Progenitor cell of endocrine pancreas (in vitro differentiated cells): ENCODE data around the gene ZNF20. TPM values are rescaled to one million over a fixed set of nuclear protein-coding genes. Genes with fewer than 3 reads are reported as not detected.
A peak's percentile ranks its signal among the peaks of the same experiment; 100 is the strongest.

Experiments
- DNase-seq: peaks from one replicate; pipeline ENCODE4 v3.0.0; 2021; ENCODE audit warnings: low spot score; ENCODE audit not compliant: unreplicated experiment
- H3K27ac Mint-ChIP-seq: 2 replicates; pipeline ENCODE4 v1.8.0; 2021; ENCODE audit warnings: mild to moderate bottlenecking, moderate library complexity, mixed read lengths
- H3K27me3 Mint-ChIP-seq: 2 replicates; pipeline ENCODE4 v1.8.0; 2021; ENCODE audit warnings: mixed read lengths
- H3K36me3 Mint-ChIP-seq: 2 replicates; pipeline ENCODE4 v1.8.0; 2022; ENCODE audit warnings: mixed read lengths; ENCODE audit not compliant: insufficient read depth
- H3K4me1 Mint-ChIP-seq: 2 replicates; pipeline ENCODE4 v1.8.0; 2021; ENCODE audit warnings: low read depth, mixed read lengths
- H3K4me3 Mint-ChIP-seq: 2 replicates; pipeline ENCODE4 v1.8.0; 2021; ENCODE audit warnings: low read depth, mild to moderate bottlenecking, moderate library complexity, mixed read lengths
- H3K9me3 Mint-ChIP-seq: 2 replicates; pipeline ENCODE4 v1.8.0; 2021; ENCODE audit warnings: low read depth, mixed read lengths
- CTCF ChIP-seq: fragments of 200-600 bp; sonication (generic); IDR thresholded peaks from one replicate; pipeline ENCODE4 v1.5.0; 2021; ENCODE audit warnings: antibody characterized with exemption, mild to moderate bottlenecking; ENCODE audit not compliant: unreplicated experiment
- total RNA-seq: library from RNA; stranded (reverse); gene quantifications from 2 replicates; pipeline ENCODE4 v1.2.1, GENCODE V29; 2021

Gene ZNF20
- total RNA-seq, 1 donor from 2014 or later: 12.1 TPM

GRCh38 chr19:12155324-12155860, 15.2 kb upstream of the ZNF20 start:
- peaks cover 11% of the 10 kb centered on the region for H3K9me3 Mint-ChIP-seq
- DNase-seq: no peak
- peak overlapping the region; percentile 94 for H3K4me3 Mint-ChIP-seq
- no peaks in the 10 kb centered on the region for H3K27me3 Mint-ChIP-seq
- H3K4me1 Mint-ChIP-seq: peaks cover 11% of the 10 kb centered on the region
- H3K27ac Mint-ChIP-seq: peak overlapping the region; percentile 91
- peaks cover 41% of the 10 kb centered on the region for H3K36me3 Mint-ChIP-seq
- TF ChIP-seq CTCF: no peak

GRCh38 chr19:12145348-12145747, 5.2 kb upstream of the ZNF20 start:
- peaks cover 35% of the 10 kb centered on the region for H3K9me3 Mint-ChIP-seq
- no peak overlapping the region for H3K4me3 Mint-ChIP-seq
- H3K27me3 Mint-ChIP-seq: no peaks in the 10 kb centered on the region
- peak overlapping the region; percentile 87 for H3K27ac Mint-ChIP-seq
- H3K4me1 Mint-ChIP-seq: peaks cover 9% of the 10 kb centered on the region
- no peak for TF ChIP-seq CTCF
- no peak for DNase-seq
- H3K36me3 Mint-ChIP-seq: peaks cover 63% of the 10 kb centered on the region

GRCh38 chr19:12141405-12141736, 1.2 kb upstream of the ZNF20 start:
- H3K27me3 Mint-ChIP-seq: no peaks in the 10 kb centered on the region
- H3K36me3 Mint-ChIP-seq: peaks cover 59% of the 10 kb centered on the region
- no peak overlapping the region for H3K4me3 Mint-ChIP-seq
- no peak for TF ChIP-seq CTCF
- H3K9me3 Mint-ChIP-seq: peaks cover 28% of the 10 kb centered on the region
- H3K4me1 Mint-ChIP-seq: peaks cover 18% of the 10 kb centered on the region
- H3K27ac Mint-ChIP-seq: peak overlapping the region; percentile 100
- no peak for DNase-seq

- Mint-ChIP-seq H3K4me1 (peaks cover 18% of the 10 kb centered on the region), H3K4me3 (peak overlapping the region; percentile 97), H3K36me3 (peaks cover 57% of the 10 kb centered on the region), H3K27ac (peak overlapping the region; percentile 100), H3K27me3 (no peaks in the 10 kb centered on the region), H3K9me3 (peaks cover 22% of the 10 kb centered on the region)
- DNase-seq: peak; percentile 67
- TF ChIP-seq CTCF: peak; percentile 83
Measured at GRCh38 chr19:12140545-12141404, 625 bp upstream of the ZNF20 start.

- peaks cover 19% of the 10 kb centered on the region for H3K9me3 Mint-ChIP-seq
- TF ChIP-seq CTCF: no peak
- no peaks in the 10 kb centered on the region for H3K27me3 Mint-ChIP-seq
- H3K36me3 Mint-ChIP-seq: peaks cover 61% of the 10 kb centered on the region
- DNase-seq: no peak
- peaks cover 18% of the 10 kb centered on the region for H3K4me1 Mint-ChIP-seq
- peak overlapping the region; percentile 100 for H3K27ac Mint-ChIP-seq
- peak overlapping the region; percentile 97 for H3K4me3 Mint-ChIP-seq
Measured at GRCh38 chr19:12139269-12139668, 881 bp downstream of the ZNF20 start.
